A549 (cell line): ENCODE results near the gene CMKLR1.

ENCODE experiments used
- EP300 ChIP-seq, 2 experiments: fragments of >200 bp; sonication (Bioruptor Twin); formaldehyde crosslinking; IDR thresholded peaks; 2 replicates in 1 of 2; 3 replicates in 1 of 2; pipeline ENCODE4 v1.6.1; 2016 to 2017
- FOXS1 ChIP-seq: fragments of 250-450 bp; sonication (Bioruptor Pico); IDR thresholded peaks from 2 replicates; pipeline ENCODE4 v1.5.0; 2020; ENCODE audit warnings: mild to moderate bottlenecking, moderate library complexity
- HDAC2 ChIP-seq: fragments of 200-600 bp; sonication (generic); IDR thresholded peaks from 2 replicates; pipeline ENCODE4 v1.6.1; 2016
- NR3C1 ChIP-seq: fragments of >200 bp; sonication (Bioruptor Twin); formaldehyde crosslinking; IDR thresholded peaks from 3 replicates; pipeline ENCODE4 v1.6.1; 2017
- POLR2A ChIP-seq: IDR thresholded peaks from 2 replicates; pipeline ENCODE4 v1.6.1; 2012; ENCODE audit warnings: mild to moderate bottlenecking, low read length
- RAD21 ChIP-seq, 2 experiments: fragments of >200 bp in 1 of 2; sonication (Bioruptor Twin) in 1 of 2; formaldehyde crosslinking in 1 of 2; IDR thresholded peaks in 1 of 2; conservative IDR thresholded peaks in 1 of 2; 2 replicates in 1 of 2; 3 replicates in 1 of 2; pipeline ENCODE4 v1.6.1; 2012 to 2018; ENCODE audit warnings: inconsistent platforms in 1 of 2
- RARB ChIP-seq: fragments of 250-450 bp; sonication (Bioruptor Pico); IDR thresholded peaks from 2 replicates; pipeline ENCODE4 v1.8.0; 2021; ENCODE audit warnings: mild to moderate bottlenecking, moderate library complexity
- TF ChIP-seq, protein P1 (sequence below): fragments of >200 bp; sonication (Bioruptor Twin); formaldehyde crosslinking; IDR thresholded peaks from 3 replicates; pipeline ENCODE4 v1.5.1; 2016
- TF ChIP-seq, protein P2 (sequence below): fragments of 200-600 bp; sonication (generic); IDR thresholded peaks from 2 replicates; pipeline ENCODE4 v1.6.1; 2016; ENCODE audit warnings: antibody characterized with exemption, mild to moderate bottlenecking, moderate library complexity
- TF ChIP-seq, protein P3 (sequence below): fragments of 250-450 bp; sonication (Bioruptor Pico); IDR thresholded peaks from 2 replicates; pipeline ENCODE4 v1.5.0; 2021; ENCODE audit warnings: mild to moderate bottlenecking, moderate library complexity, borderline replicate concordance
- TF ChIP-seq, protein P4 (sequence below): fragments of >200 bp; sonication (Bioruptor Twin); formaldehyde crosslinking; IDR thresholded peaks from 2 replicates; pipeline ENCODE4 v1.6.1; 2016

DNA sequence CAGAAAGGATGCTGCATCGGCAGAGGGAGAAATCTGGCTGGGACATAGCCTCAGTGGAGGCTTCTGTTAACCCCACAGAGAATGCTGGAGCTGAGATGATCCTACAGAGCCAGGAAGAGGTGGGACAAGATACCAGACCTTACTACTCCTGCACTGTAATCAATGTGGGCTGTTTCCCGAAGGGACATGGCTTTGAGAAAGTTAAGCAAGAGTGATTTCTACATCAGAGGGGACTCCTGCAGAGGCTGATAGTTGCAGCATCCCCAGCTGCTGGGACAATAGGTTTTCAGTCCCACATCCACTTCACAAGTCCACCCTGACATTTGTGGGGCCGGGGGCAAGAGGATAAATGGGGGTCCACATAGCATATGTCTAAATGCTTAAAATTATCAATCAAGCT is 22.5 kb upstream of the CMKLR1 start:
- TF ChIP-seq, protein P1, sequence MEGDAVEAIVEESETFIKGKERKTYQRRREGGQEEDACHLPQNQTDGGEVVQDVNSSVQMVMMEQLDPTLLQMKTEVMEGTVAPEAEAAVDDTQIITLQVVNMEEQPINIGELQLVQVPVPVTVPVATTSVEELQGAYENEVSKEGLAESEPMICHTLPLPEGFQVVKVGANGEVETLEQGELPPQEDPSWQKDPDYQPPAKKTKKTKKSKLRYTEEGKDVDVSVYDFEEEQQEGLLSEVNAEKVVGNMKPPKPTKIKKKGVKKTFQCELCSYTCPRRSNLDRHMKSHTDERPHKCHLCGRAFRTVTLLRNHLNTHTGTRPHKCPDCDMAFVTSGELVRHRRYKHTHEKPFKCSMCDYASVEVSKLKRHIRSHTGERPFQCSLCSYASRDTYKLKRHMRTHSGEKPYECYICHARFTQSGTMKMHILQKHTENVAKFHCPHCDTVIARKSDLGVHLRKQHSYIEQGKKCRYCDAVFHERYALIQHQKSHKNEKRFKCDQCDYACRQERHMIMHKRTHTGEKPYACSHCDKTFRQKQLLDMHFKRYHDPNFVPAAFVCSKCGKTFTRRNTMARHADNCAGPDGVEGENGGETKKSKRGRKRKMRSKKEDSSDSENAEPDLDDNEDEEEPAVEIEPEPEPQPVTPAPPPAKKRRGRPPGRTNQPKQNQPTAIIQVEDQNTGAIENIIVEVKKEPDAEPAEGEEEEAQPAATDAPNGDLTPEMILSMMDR: no peak
- TF ChIP-seq RARB (CRISPR knock-in tag) (no peak), NR3C1 (no peak), HDAC2 (no peak), FOXS1 (CRISPR knock-in tag) (no peak), POLR2A (no peak), RAD21 (conservative IDR thresholded peaks at IDR 0.05 in 1 of 2, IDR thresholded peaks at IDR 0.05 in 1 of 2) (no peak), EP300 (IDR thresholded peaks at IDR 0.05) (no peak)
- TF ChIP-seq, protein P2, sequence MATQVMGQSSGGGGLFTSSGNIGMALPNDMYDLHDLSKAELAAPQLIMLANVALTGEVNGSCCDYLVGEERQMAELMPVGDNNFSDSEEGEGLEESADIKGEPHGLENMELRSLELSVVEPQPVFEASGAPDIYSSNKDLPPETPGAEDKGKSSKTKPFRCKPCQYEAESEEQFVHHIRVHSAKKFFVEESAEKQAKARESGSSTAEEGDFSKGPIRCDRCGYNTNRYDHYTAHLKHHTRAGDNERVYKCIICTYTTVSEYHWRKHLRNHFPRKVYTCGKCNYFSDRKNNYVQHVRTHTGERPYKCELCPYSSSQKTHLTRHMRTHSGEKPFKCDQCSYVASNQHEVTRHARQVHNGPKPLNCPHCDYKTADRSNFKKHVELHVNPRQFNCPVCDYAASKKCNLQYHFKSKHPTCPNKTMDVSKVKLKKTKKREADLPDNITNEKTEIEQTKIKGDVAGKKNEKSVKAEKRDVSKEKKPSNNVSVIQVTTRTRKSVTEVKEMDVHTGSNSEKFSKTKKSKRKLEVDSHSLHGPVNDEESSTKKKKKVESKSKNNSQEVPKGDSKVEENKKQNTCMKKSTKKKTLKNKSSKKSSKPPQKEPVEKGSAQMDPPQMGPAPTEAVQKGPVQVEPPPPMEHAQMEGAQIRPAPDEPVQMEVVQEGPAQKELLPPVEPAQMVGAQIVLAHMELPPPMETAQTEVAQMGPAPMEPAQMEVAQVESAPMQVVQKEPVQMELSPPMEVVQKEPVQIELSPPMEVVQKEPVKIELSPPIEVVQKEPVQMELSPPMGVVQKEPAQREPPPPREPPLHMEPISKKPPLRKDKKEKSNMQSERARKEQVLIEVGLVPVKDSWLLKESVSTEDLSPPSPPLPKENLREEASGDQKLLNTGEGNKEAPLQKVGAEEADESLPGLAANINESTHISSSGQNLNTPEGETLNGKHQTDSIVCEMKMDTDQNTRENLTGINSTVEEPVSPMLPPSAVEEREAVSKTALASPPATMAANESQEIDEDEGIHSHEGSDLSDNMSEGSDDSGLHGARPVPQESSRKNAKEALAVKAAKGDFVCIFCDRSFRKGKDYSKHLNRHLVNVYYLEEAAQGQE: no peak
- TF ChIP-seq, protein P3, sequence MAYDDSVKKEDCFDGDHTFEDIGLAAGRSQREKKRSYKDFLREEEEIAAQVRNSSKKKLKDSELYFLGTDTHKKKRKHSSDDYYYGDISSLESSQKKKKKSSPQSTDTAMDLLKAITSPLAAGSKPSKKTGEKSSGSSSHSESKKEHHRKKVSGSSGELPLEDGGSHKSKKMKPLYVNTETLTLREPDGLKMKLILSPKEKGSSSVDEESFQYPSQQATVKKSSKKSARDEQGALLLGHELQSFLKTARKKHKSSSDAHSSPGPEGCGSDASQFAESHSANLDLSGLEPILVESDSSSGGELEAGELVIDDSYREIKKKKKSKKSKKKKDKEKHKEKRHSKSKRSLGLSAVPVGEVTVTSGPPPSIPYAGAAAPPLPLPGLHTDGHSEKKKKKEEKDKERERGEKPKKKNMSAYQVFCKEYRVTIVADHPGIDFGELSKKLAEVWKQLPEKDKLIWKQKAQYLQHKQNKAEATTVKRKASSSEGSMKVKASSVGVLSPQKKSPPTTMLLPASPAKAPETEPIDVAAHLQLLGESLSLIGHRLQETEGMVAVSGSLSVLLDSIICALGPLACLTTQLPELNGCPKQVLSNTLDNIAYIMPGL (CRISPR knock-in tag): no peak
- TF ChIP-seq, protein P4, sequence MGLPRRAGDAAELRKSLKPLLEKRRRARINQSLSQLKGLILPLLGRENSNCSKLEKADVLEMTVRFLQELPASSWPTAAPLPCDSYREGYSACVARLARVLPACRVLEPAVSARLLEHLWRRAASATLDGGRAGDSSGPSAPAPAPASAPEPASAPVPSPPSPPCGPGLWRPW: no peak
